A673 (cell line): ENCODE data around the gene NCKAP5.

Experiments used
- CTCF ChIP-seq: fragments of 300-800, 200-600 bp; sonication (generic); conservative IDR thresholded peaks from 2 replicates; pipeline ENCODE4 v1.5.1; 2017; ENCODE audit warnings: low read depth, mild to moderate bottlenecking, antibody characterized with exemption, low read length, moderate library complexity, mixed read lengths
- EZH2 ChIP-seq: fragments of 200-600 bp; sonication (generic); IDR thresholded peaks from 2 replicates; pipeline ENCODE4 v1.6.1; 2017; ENCODE audit warnings: borderline replicate concordance, low read depth, mild to moderate bottlenecking, mixed read lengths, antibody characterized with exemption, low read length; ENCODE audit not compliant: poor library complexity, severe bottlenecking

GRCh38 chr2:133500917-133501316, 67.3 kb downstream of the NCKAP5 start:
- no peak for TF ChIP-seq CTCF
- no peak for TF ChIP-seq EZH2
